ENCODE measurements around the gene ADGB. TPM values are rescaled to one million over a fixed set of nuclear protein-coding genes. Genes with fewer than 3 reads are reported as not detected.
"Not testable (repeated sequence)": the region's sequence is repeated elsewhere in the genome, so short reads cannot be mapped to it uniquely, and the experiment has no call there.

The ADGB gene
- total RNA-seq, 2 experiments from 2014 or later, result not detected

DNA sequence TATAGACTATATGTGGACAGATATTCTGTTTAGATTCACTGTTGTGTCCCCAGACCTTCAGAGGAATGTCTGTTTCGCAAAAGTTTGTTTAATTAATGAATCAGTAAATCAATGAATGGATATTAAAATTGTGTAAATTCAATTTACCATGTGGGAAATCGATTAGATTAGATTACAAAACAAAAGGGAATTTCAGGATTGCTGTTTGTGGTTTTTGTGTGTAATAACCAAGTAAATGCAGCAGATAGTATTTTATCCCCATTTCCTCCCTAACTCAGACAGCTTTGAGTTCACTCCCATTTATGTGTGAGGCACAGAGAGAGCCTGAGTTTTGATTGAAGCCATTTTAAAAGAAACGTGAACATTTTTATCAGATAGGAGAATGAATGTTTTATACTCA, 214.8 kb downstream of the ADGB start:
- H3K4me3 ChIP-seq (ENCODE audit: low read length), result no peak overlapping the region
- no peaks in the 10 kb centered on the region for H3K27me3 ChIP-seq (ENCODE audit: control insufficient read depth in 1 of 2, insufficient read depth in 2 of 2, low read length in 2 of 2)
- Mint-ChIP-seq H3K27me3 (peaks cover 3% of the 10 kb centered on the region), H3K4me3 (no peak overlapping the region), H3K4me1 (ENCODE audit: low read depth) (no peaks in the 10 kb centered on the region), H3K36me3 (ENCODE audit: low read depth) (no peaks in the 10 kb centered on the region), H3K9me3 (no peaks in the 10 kb centered on the region), H3K27ac (no peak overlapping the region)
- no peak overlapping the region for H3K27ac ChIP-seq (ENCODE audit: low read depth in 1 of 2, low read length in 2 of 2)
- no peaks in the 10 kb centered on the region for H3K36me3 ChIP-seq (ENCODE audit: insufficient read depth, low read length)
- TF ChIP-seq, protein P1, sequence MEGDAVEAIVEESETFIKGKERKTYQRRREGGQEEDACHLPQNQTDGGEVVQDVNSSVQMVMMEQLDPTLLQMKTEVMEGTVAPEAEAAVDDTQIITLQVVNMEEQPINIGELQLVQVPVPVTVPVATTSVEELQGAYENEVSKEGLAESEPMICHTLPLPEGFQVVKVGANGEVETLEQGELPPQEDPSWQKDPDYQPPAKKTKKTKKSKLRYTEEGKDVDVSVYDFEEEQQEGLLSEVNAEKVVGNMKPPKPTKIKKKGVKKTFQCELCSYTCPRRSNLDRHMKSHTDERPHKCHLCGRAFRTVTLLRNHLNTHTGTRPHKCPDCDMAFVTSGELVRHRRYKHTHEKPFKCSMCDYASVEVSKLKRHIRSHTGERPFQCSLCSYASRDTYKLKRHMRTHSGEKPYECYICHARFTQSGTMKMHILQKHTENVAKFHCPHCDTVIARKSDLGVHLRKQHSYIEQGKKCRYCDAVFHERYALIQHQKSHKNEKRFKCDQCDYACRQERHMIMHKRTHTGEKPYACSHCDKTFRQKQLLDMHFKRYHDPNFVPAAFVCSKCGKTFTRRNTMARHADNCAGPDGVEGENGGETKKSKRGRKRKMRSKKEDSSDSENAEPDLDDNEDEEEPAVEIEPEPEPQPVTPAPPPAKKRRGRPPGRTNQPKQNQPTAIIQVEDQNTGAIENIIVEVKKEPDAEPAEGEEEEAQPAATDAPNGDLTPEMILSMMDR (IDR thresholded peaks at IDR 0.05), result no peak
- ATAC-seq (ENCODE audit: poor library complexity), result no peak
- no peak for DNase-seq
- POLR2A ChIA-PET, result no interaction called here
- H3K9me3 ChIP-seq (ENCODE audit: control insufficient read depth in 1 of 2, insufficient read depth in 1 of 2, low read length in 2 of 2), result no peaks in the 10 kb centered on the region
- CTCF ChIA-PET, result no interaction called here
- no peaks in the 10 kb centered on the region for H3K4me1 ChIP-seq (ENCODE audit: insufficient read depth, low read length)
- intact Hi-C loops (cut with DNase I, micrococcal nuclease), result no loop called here

- H3K4me3 ChIP-seq (ENCODE audit: low read length), result no peak overlapping the region
- H3K4me1 ChIP-seq (ENCODE audit: insufficient read depth, low read length), result no peaks in the 10 kb centered on the region
- no peak overlapping the region for H3K27ac Mint-ChIP-seq
- H3K4me1 Mint-ChIP-seq (ENCODE audit: low read depth), result no peaks in the 10 kb centered on the region
- ChIA-PET POLR2A (no interaction called here), CTCF (no interaction called here)
- H3K27ac ChIP-seq (ENCODE audit: low read depth in 1 of 2, low read length in 2 of 2), result no peak overlapping the region
- H3K36me3 Mint-ChIP-seq (ENCODE audit: low read depth), result no peaks in the 10 kb centered on the region
- H3K9me3 Mint-ChIP-seq, result no peaks in the 10 kb centered on the region
- no peaks in the 10 kb centered on the region for H3K9me3 ChIP-seq (ENCODE audit: control insufficient read depth in 1 of 2, insufficient read depth in 1 of 2, low read length in 2 of 2)
- intact Hi-C loops (cut with DNase I, micrococcal nuclease), result no loop called here
- H3K4me3 Mint-ChIP-seq, result no peak overlapping the region
- ATAC-seq (ENCODE audit: poor library complexity) (no peak), DNase-seq (no peak)
- TF ChIP-seq, protein P1 (IDR thresholded peaks at IDR 0.05), result no peak
- no peaks in the 10 kb centered on the region for H3K27me3 ChIP-seq (ENCODE audit: control insufficient read depth in 1 of 2, insufficient read depth in 2 of 2, low read length in 2 of 2)
- peaks cover 3% of the 10 kb centered on the region for H3K27me3 Mint-ChIP-seq
- H3K36me3 ChIP-seq (ENCODE audit: insufficient read depth, low read length), result no peaks in the 10 kb centered on the region
Measured at GRCh38 chr6:146814148-146814750, 215.5 kb downstream of the ADGB start.

GRCh38 chr6:146815511-146816462, 217.0 kb downstream of the ADGB start:
- CTCF ChIA-PET; H3K27me3 ChIP-seq (ENCODE audit: control insufficient read depth in 1 of 2, insufficient read depth in 2 of 2, low read length in 2 of 2); ATAC-seq (ENCODE audit: poor library complexity); H3K27ac ChIP-seq (ENCODE audit: low read depth in 1 of 2, low read length in 2 of 2); H3K4me3 Mint-ChIP-seq; H3K4me1 ChIP-seq (ENCODE audit: insufficient read depth, low read length); H3K9me3 ChIP-seq (ENCODE audit: control insufficient read depth in 1 of 2, insufficient read depth in 1 of 2, low read length in 2 of 2); H3K27ac Mint-ChIP-seq; H3K4me1 Mint-ChIP-seq (ENCODE audit: low read depth); DNase-seq; intact Hi-C loops (cut with DNase I, micrococcal nuclease); POLR2A ChIA-PET; H3K36me3 ChIP-seq (ENCODE audit: insufficient read depth, low read length); H3K9me3 Mint-ChIP-seq; H3K4me3 ChIP-seq (ENCODE audit: low read length); H3K36me3 Mint-ChIP-seq (ENCODE audit: low read depth): not testable (repeated sequence)
- H3K27me3 Mint-ChIP-seq, result peaks cover 13% of the 10 kb centered on the region
